ENCODE measurements around the gene OR51A2.

DNA sequence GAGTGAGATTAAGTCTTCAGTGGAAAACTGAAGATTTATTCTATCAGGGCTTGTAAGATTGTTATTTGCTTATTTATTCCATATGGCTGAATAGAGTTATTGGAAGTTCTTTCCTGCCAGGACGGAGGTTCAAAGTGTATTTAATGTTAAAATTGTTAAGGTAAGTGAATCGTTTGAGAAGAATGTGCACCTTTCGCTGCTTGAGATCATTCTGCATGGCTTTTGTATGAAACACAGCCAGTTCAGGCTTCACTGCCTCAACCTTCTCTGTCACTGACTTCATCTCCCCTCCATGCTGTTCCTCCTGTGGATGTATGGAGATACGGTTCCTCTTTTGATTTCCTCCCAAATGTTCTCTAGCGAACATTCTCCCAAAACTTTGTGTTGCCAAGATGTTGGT lies 19.9 kb upstream of the OR51A2 start:
- TF ChIP-seq, protein P1, sequence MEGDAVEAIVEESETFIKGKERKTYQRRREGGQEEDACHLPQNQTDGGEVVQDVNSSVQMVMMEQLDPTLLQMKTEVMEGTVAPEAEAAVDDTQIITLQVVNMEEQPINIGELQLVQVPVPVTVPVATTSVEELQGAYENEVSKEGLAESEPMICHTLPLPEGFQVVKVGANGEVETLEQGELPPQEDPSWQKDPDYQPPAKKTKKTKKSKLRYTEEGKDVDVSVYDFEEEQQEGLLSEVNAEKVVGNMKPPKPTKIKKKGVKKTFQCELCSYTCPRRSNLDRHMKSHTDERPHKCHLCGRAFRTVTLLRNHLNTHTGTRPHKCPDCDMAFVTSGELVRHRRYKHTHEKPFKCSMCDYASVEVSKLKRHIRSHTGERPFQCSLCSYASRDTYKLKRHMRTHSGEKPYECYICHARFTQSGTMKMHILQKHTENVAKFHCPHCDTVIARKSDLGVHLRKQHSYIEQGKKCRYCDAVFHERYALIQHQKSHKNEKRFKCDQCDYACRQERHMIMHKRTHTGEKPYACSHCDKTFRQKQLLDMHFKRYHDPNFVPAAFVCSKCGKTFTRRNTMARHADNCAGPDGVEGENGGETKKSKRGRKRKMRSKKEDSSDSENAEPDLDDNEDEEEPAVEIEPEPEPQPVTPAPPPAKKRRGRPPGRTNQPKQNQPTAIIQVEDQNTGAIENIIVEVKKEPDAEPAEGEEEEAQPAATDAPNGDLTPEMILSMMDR (tag by site-specific recombination; IDR thresholded peaks at IDR 0.05), result no peak
- TF ChIP-seq ZNF350 (tag by site-specific recombination; IDR thresholded peaks at IDR 0.05), result no peak
- no peak for TF ChIP-seq KLF8 (tag by site-specific recombination; IDR thresholded peaks at IDR 0.05)
- no peak for TF ChIP-seq SP7 (tag by site-specific recombination; IDR thresholded peaks at IDR 0.05)
- no peak for TF ChIP-seq TCF7L2 (IDR thresholded peaks at IDR 0.05; ENCODE audit: borderline replicate concordance, low read depth, low read length)
- no peak for TF ChIP-seq KLF9 (tag by site-specific recombination; IDR thresholded peaks at IDR 0.05; ENCODE audit: low read depth)
